ENCODE measurements around the gene IPPK. TPM values are rescaled to one million over a fixed set of nuclear protein-coding genes. Genes with fewer than 3 reads are reported as not detected.

Gene IPPK
- total and polyA plus RNA-seq, 2 of the 8 experiments (the other 6 are each of a cell fraction or from before 2014, with no cell fraction given): 10.5 to 13.6 TPM

DNA sequence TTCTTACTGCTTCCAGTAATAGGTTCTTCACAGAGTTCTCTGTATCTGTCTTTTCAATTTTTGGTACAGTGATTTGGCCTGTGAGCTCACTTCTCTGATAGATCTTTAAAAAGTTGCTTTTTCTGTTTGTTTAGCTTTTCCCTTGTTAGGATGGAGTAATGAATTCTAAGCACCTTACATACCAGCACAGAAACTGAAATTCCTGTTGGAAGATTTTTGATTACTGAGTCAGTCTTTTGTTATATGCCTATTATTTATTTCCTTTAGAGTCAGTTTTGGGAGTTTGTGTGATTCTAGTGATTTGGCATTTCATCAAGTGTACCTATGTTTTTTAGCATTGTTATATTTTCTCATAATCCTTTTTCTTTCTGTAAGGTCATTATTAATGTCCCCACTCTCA is 37.6 kb upstream of the IPPK start:
- H2BK5ac ChIP-seq (ENCODE audit: low read depth, low read length): no peak overlapping the region
- H3K79me2 ChIP-seq (ENCODE audit: control insufficient read depth in 1 of 2, insufficient read depth in 2 of 2, low read length in 2 of 2): no peaks in the 10 kb centered on the region
- no peaks in the 10 kb centered on the region for H3K9me3 ChIP-seq (ENCODE audit: insufficient read depth in 2 of 2, low read depth in 1 of 2, low read length in 1 of 2)
- H3K36me3 ChIP-seq (ENCODE audit: control insufficient read depth in 2 of 4, insufficient read depth in 4 of 4, low read length in 3 of 4): peaks cover 0 to 3% (median 0%) of the 10 kb centered on the region in 4 experiments; a peak in 3 of 8 replicates
- TF ChIP-seq SAP30 (IDR thresholded peaks at IDR 0.05; ENCODE audit: insufficient read depth, insufficient replicate concordance, low read length) (no peak), RNF2 (IDR thresholded peaks at IDR 0.05; ENCODE audit: borderline replicate concordance, low read depth, low read length, missing control alignments, poor library complexity, severe bottlenecking) (no peak), ATF3 (IDR thresholded peaks at IDR 0.05; ENCODE audit: insufficient read depth, low read depth, low read length) (no peak), POLR2AphosphoS5 (IDR thresholded peaks at IDR 0.05; ENCODE audit: low read depth, low read length) (no peak), SP4 (IDR thresholded peaks at IDR 0.05; ENCODE audit: low read length) (no peak), KDM1A (IDR thresholded peaks at IDR 0.05; ENCODE audit: borderline replicate concordance, low read length) (no peak), EZH2 (IDR thresholded peaks at IDR 0.05; ENCODE audit: low read depth, low read length, severe bottlenecking) (no peak), HDAC6 (IDR thresholded peaks at IDR 0.05; ENCODE audit: low read depth, low read length) (no peak), RBBP5 (IDR thresholded peaks at IDR 0.05; ENCODE audit: borderline replicate concordance, low read depth, low read length) (no peak)
- H3K9ac ChIP-seq (replicated peaks in 1 of 4; ENCODE audit: extremely low read depth in 1 of 4, low read depth in 3 of 4, low read length in 3 of 4): no peak overlapping the region
- no peak overlapping the region for H3K4me3 ChIP-seq (ENCODE audit: extremely low read depth in 1 of 4, insufficient read depth in 2 of 4, low read depth in 3 of 4, low read length in 4 of 4)
- no peak overlapping the region for H2BK12ac ChIP-seq (ENCODE audit: low read depth, low read length)
- H3K4me1 ChIP-seq (replicated peaks in 1 of 4; ENCODE audit: control insufficient read depth in 3 of 4, insufficient read depth in 4 of 4, low read length in 3 of 4): no peaks in the 10 kb centered on the region
- H3K79me1 ChIP-seq (ENCODE audit: low read depth, low read length): no peaks in the 10 kb centered on the region; the same call in 1 of the 2 replicates
- no peak overlapping the region for H2BK15ac ChIP-seq (ENCODE audit: low read length)
- no peak overlapping the region for H3K23ac ChIP-seq (ENCODE audit: insufficient read length)
- no peak overlapping the region for H4K8ac ChIP-seq (ENCODE audit: extremely low read depth, insufficient read depth, low read length)
- H3K27me3 ChIP-seq (replicated peaks in 1 of 4; ENCODE audit: control insufficient read depth in 3 of 4, extremely low read depth in 1 of 4, insufficient read depth in 3 of 4, low read length in 3 of 4): no peaks in the 10 kb centered on the region
- no peak overlapping the region for H3K18ac ChIP-seq (ENCODE audit: extremely low read depth, low read length)
- H4K5ac ChIP-seq (ENCODE audit: insufficient read length, low read depth, low read length): no peak overlapping the region
- no peak overlapping the region for H4K91ac ChIP-seq (replicated peaks; ENCODE audit: insufficient read length, low read length)
- no peak overlapping the region for H3K27ac ChIP-seq (ENCODE audit: low read depth, low read length)
- H2AK5ac ChIP-seq (ENCODE audit: low read depth, low read length): no peak overlapping the region
- H3K14ac ChIP-seq (ENCODE audit: insufficient read length): no peak overlapping the region
- no peaks in the 10 kb centered on the region for H3K23me2 ChIP-seq (ENCODE audit: low read depth, low read length)
- H3K4me2 ChIP-seq (ENCODE audit: insufficient read depth in 1 of 2, low read depth in 2 of 2, low read length in 2 of 2): no peak overlapping the region
- H2BK120ac ChIP-seq (replicated peaks; ENCODE audit: low read depth, low read length): no peak overlapping the region
- DNase-seq (ENCODE audit: low read depth in 1 of 2, low spot score in 2 of 2) (no peak), FAIRE-seq (no peak)
- H2BK20ac ChIP-seq (ENCODE audit: low read length): no peak overlapping the region
- H2AFZ ChIP-seq (ENCODE audit: low read length): no peak overlapping the region
- POLR2A ChIA-PET (ENCODE audit: partially characterized antibody): interaction anchor here (1.4 kb wide), 1 partner anchor 59 kb away, joined by 4 read pairs; no protein-coding TSS in a partner anchor
- no peak overlapping the region for H3K4ac ChIP-seq (replicated peaks; ENCODE audit: insufficient read length, low read depth, low read length)
- H3K56ac ChIP-seq (replicated peaks; ENCODE audit: insufficient read length, low read depth, low read length): no peak overlapping the region
- CTCF ChIA-PET (ENCODE audit: partially characterized antibody): interaction anchor here (1.0 to 1.5 kb wide), 7 partner anchors 14 to 207 kb away, joined by 3 to 5 read pairs (median 4); no protein-coding TSS in a partner anchor
- H4K20me1 ChIP-seq (replicated peaks in 1 of 2; ENCODE audit: control insufficient read depth in 1 of 2, insufficient read depth in 2 of 2, low read length in 2 of 2): peaks cover 0 to 3% of the 10 kb centered on the region in 2 experiments

Data from H1 (cell line).